ENCODE results near the gene C12orf42. TPM values are rescaled to one million over a fixed set of nuclear protein-coding genes. Genes with fewer than 3 reads are reported as not detected.

The C12orf42 gene
- total RNA-seq, 1 donor from 2014 or later, result not detected

GRCh38 chr12:103301642-103302591, 193.9 kb downstream of the C12orf42 start:
- DNase-seq, result peak; percentile 81
- Mint-ChIP-seq H3K4me3 (ENCODE audit: unreplicated experiment) (peak overlapping the region; percentile 82), H3K9me3 (ENCODE audit: unreplicated experiment) (peaks cover 2% of the 10 kb centered on the region), H3K36me3 (ENCODE audit: unreplicated experiment) (no peaks in the 10 kb centered on the region), H3K27ac (ENCODE audit: unreplicated experiment) (peak overlapping the region; percentile 73), H3K27me3 (ENCODE audit: unreplicated experiment) (no peaks in the 10 kb centered on the region), H3K4me1 (ENCODE audit: low read depth, unreplicated experiment) (peaks cover 6% of the 10 kb centered on the region)
- TF ChIP-seq CTCF (IDR thresholded peaks at IDR 0.05; ENCODE audit: partially characterized antibody, unreplicated experiment), result no peak

- no peak overlapping the region for H3K4me3 Mint-ChIP-seq (ENCODE audit: unreplicated experiment)
- no peaks in the 10 kb centered on the region for H3K27me3 Mint-ChIP-seq (ENCODE audit: unreplicated experiment)
- H3K4me1 Mint-ChIP-seq (ENCODE audit: low read depth, unreplicated experiment), result no peaks in the 10 kb centered on the region
- DNase-seq, result no peak
- no peak for TF ChIP-seq CTCF (IDR thresholded peaks at IDR 0.05; ENCODE audit: partially characterized antibody, unreplicated experiment)
- no peaks in the 10 kb centered on the region for H3K9me3 Mint-ChIP-seq (ENCODE audit: unreplicated experiment)
- no peak overlapping the region for H3K27ac Mint-ChIP-seq (ENCODE audit: unreplicated experiment)
- peaks cover 6% of the 10 kb centered on the region for H3K36me3 Mint-ChIP-seq (ENCODE audit: unreplicated experiment)
Measured at GRCh38 chr12:103288016-103288415, 207.8 kb downstream of the C12orf42 start.

GRCh38 chr12:103282124-103282523, 213.6 kb downstream of the C12orf42 start:
- TF ChIP-seq CTCF (IDR thresholded peaks at IDR 0.05; ENCODE audit: partially characterized antibody, unreplicated experiment), result no peak
- Mint-ChIP-seq H3K27me3 (ENCODE audit: unreplicated experiment) (no peaks in the 10 kb centered on the region), H3K4me1 (ENCODE audit: low read depth, unreplicated experiment) (no peaks in the 10 kb centered on the region), H3K9me3 (ENCODE audit: unreplicated experiment) (no peaks in the 10 kb centered on the region), H3K27ac (ENCODE audit: unreplicated experiment) (no peak overlapping the region), H3K36me3 (ENCODE audit: unreplicated experiment) (no peaks in the 10 kb centered on the region), H3K4me3 (ENCODE audit: unreplicated experiment) (no peak overlapping the region)
- DNase-seq, result no peak

- Mint-ChIP-seq H3K9me3 (ENCODE audit: unreplicated experiment) (no peaks in the 10 kb centered on the region), H3K36me3 (ENCODE audit: unreplicated experiment) (no peaks in the 10 kb centered on the region), H3K4me3 (ENCODE audit: unreplicated experiment) (no peak overlapping the region), H3K27me3 (ENCODE audit: unreplicated experiment) (no peaks in the 10 kb centered on the region), H3K27ac (ENCODE audit: unreplicated experiment) (no peak overlapping the region), H3K4me1 (ENCODE audit: low read depth, unreplicated experiment) (no peaks in the 10 kb centered on the region)
- TF ChIP-seq CTCF (IDR thresholded peaks at IDR 0.05; ENCODE audit: partially characterized antibody, unreplicated experiment), result no peak
- DNase-seq, result no peak
Measured at GRCh38 chr12:103279444-103279843, 216.3 kb downstream of the C12orf42 start.

- Mint-ChIP-seq H3K27ac (ENCODE audit: unreplicated experiment) (no peak overlapping the region), H3K4me1 (ENCODE audit: low read depth, unreplicated experiment) (no peaks in the 10 kb centered on the region), H3K9me3 (ENCODE audit: unreplicated experiment) (no peaks in the 10 kb centered on the region), H3K4me3 (ENCODE audit: unreplicated experiment) (no peak overlapping the region), H3K36me3 (ENCODE audit: unreplicated experiment) (no peaks in the 10 kb centered on the region), H3K27me3 (ENCODE audit: unreplicated experiment) (no peaks in the 10 kb centered on the region)
- no peak for TF ChIP-seq CTCF (IDR thresholded peaks at IDR 0.05; ENCODE audit: partially characterized antibody, unreplicated experiment)
- DNase-seq, result no peak
Measured at GRCh38 chr12:103278329-103278728, 217.4 kb downstream of the C12orf42 start.
